Hepatocyte (in vitro differentiated cells): ENCODE data around the gene JUND. TPM values are rescaled to one million over a fixed set of nuclear protein-coding genes. Genes with fewer than 3 reads are reported as not detected.

Source experiments
- DNase-seq: peaks from one replicate; pipeline ENCODE4 v3.0.0-alpha.2; 2016; ENCODE audit warnings: low spot score
- H2AFZ ChIP-seq: fragments of 200-600 bp; sonication (generic); 2 replicates; pipeline ENCODE4 v1.6.0; 2016; ENCODE audit warnings: antibody characterized with exemption, mild to moderate bottlenecking
- H3K27ac ChIP-seq: fragments of 200-600 bp; sonication (generic); 2 replicates; pipeline ENCODE4 v1.5.1; 2016; ENCODE audit warnings: mild to moderate bottlenecking
- H3K27me3 ChIP-seq: fragments of 200-600 bp; sonication (generic); 2 replicates; pipeline ENCODE4 v1.6.1; 2016
- H3K36me3 ChIP-seq: fragments of 200-600 bp; sonication (generic); replicated peaks from 2 replicates; pipeline ENCODE4 v1.5.1; 2016; ENCODE audit warnings: low read depth; ENCODE audit not compliant: insufficient read depth
- H3K4me1 ChIP-seq: fragments of 200-600 bp; sonication (generic); 2 replicates; pipeline ENCODE4 v1.5.1; 2016; ENCODE audit warnings: mild to moderate bottlenecking, moderate library complexity; ENCODE audit not compliant: insufficient read depth
- H3K4me2 ChIP-seq: fragments of 200-600 bp; sonication (generic); 2 replicates; pipeline ENCODE4 v1.6.0; 2016
- H3K4me3 ChIP-seq: fragments of 200-600 bp; sonication (generic); 2 replicates; pipeline ENCODE4 v1.5.1; 2016; ENCODE audit warnings: mild to moderate bottlenecking
- H3K79me2 ChIP-seq: fragments of 200-600 bp; sonication (generic); 2 replicates; pipeline ENCODE4 v1.6.0; 2017; ENCODE audit warnings: mild to moderate bottlenecking
- H3K9me2 ChIP-seq: fragments of 200-600 bp; sonication (generic); replicated peaks from 2 replicates; pipeline ENCODE4 v1.6.0; 2017; ENCODE audit warnings: mild to moderate bottlenecking; ENCODE audit not compliant: insufficient read depth
- H3K9me3 ChIP-seq: fragments of 200-600 bp; sonication (generic); 2 replicates; pipeline ENCODE4 v1.5.1; 2016; ENCODE audit warnings: low read depth, mild to moderate bottlenecking
- H4K20me1 ChIP-seq: fragments of 200-600 bp; sonication (generic); 2 replicates; pipeline ENCODE4 v1.6.0; 2016; ENCODE audit warnings: mild to moderate bottlenecking; ENCODE audit not compliant: insufficient read depth, poor library complexity, severe bottlenecking
- CTCF ChIP-seq: fragments of 200-600 bp; sonication (generic); IDR thresholded peaks from 2 replicates; pipeline ENCODE4 v1.5.1; 2016; ENCODE audit warnings: antibody characterized with exemption, mild to moderate bottlenecking; ENCODE audit not compliant: poor library complexity
- EZH2 ChIP-seq: fragments of 200-600 bp; sonication (generic); IDR thresholded peaks from 2 replicates; pipeline ENCODE4 v1.6.1; 2016; ENCODE audit warnings: antibody characterized with exemption, mild to moderate bottlenecking, borderline replicate concordance
- EZH2phosphoT487 ChIP-seq: fragments of 200-600 bp; sonication (generic); IDR thresholded peaks from one replicate; pipeline ENCODE4 v1.6.1; 2018; ENCODE audit warnings: antibody characterized with exemption, mild to moderate bottlenecking, low read depth, moderate library complexity; ENCODE audit not compliant: unreplicated experiment, severe bottlenecking
- WGBS: methylation state at CpG from one replicate; pipeline ENCODE4 v1.1.6; 2016; ENCODE audit warnings: low lambda C conversion rate; ENCODE audit errors: missing lambda C conversion rate; 5-methylcytosine and 5-hydroxymethylcytosine counted together
- polyA plus RNA-seq: library from polyadenylated mRNA; unstranded; fragments of >200 nt; fragmentation: Nextera tagmentation; extraction: Ambion mirVana; gene quantifications from 2 replicates; pipeline ENCODE4 v1.2.1, GENCODE V29; 2016
- total RNA-seq: library from RNA; depleted of rRNA; stranded (reverse); fragments of >200 nt; gene quantifications from 2 replicates; pipeline ENCODE4 v1.2.3, GENCODE V29; 2014

The JUND gene
- total and polyA plus RNA-seq, 2 experiments from 2014 or later = 307 to 698 TPM

GRCh38 chr19:18319591-18320135, 38.2 kb upstream of the JUND start:
- Histone ChIP-seq H3K27me3 (no peaks in the 10 kb centered on the region), H3K9me2 (no peaks in the 10 kb centered on the region), H3K9me3 (no peaks in the 10 kb centered on the region), H3K4me1 (peaks cover 58% of the 10 kb centered on the region), H3K27ac (peak overlapping the region; percentile 94), H2AFZ (no peak overlapping the region), H4K20me1 (no peaks in the 10 kb centered on the region), H3K79me2 (peaks cover 64% of the 10 kb centered on the region), H3K36me3 (no peaks in the 10 kb centered on the region), H3K4me2 (peak overlapping the region; percentile 45), H3K4me3 (no peak overlapping the region)
- WGBS = 61% methylated on average over 7 of the region's 7 CpGs
- DNase-seq = peak; percentile 70
- TF ChIP-seq EZH2phosphoT487 = no peak
- no peak for TF ChIP-seq EZH2
- no peak for TF ChIP-seq CTCF

- Histone ChIP-seq H3K36me3 (no peaks in the 10 kb centered on the region), H2AFZ (no peak overlapping the region), H3K4me2 (no peak overlapping the region), H3K4me1 (peaks cover 47% of the 10 kb centered on the region), H3K27ac (peak overlapping the region; percentile 94), H3K79me2 (peaks cover 78% of the 10 kb centered on the region), H3K27me3 (no peaks in the 10 kb centered on the region), H3K9me3 (no peaks in the 10 kb centered on the region), H3K4me3 (no peak overlapping the region), H4K20me1 (no peaks in the 10 kb centered on the region), H3K9me2 (no peaks in the 10 kb centered on the region)
- no peak for DNase-seq
- 81% methylated on average over 18 of the region's 18 CpGs for WGBS
- TF ChIP-seq CTCF (no peak), EZH2 (no peak), EZH2phosphoT487 (no peak)
These were observed 36.8 kb upstream of the JUND start for GRCh38 chr19:18317961-18318800.

DNA sequence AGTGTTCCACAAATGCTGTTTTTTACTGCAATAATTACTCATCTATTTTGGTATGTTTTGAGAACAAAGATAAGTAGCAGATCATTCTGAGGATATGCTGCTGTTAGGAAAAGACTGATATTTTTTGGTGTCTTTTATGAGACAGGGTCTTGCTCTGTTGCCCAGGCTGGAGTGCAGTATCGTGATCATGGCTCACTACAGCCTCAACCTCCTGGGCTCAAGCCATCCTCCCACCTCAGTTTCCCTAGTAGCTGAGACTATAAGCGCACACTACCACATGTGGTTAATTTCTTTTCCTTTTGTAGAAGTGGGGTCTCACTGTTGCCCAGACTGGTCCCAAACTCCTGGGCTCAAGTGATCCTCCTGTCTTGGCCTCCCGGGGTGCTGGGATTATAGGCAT, 32.0 kb upstream of the JUND start:
- no peak overlapping the region for H2AFZ ChIP-seq
- peaks cover 54% of the 10 kb centered on the region for H3K79me2 ChIP-seq
- H3K9me2 ChIP-seq = no peaks in the 10 kb centered on the region
- DNase-seq = no peak
- H3K4me3 ChIP-seq = no peak overlapping the region
- H3K4me2 ChIP-seq = no peak overlapping the region
- peaks cover 37% of the 10 kb centered on the region for H3K4me1 ChIP-seq
- WGBS = 94% methylated on average over 3 of the region's 3 CpGs
- no peak for TF ChIP-seq CTCF
- no peaks in the 10 kb centered on the region for H3K9me3 ChIP-seq
- H3K27ac ChIP-seq = no peak overlapping the region
- H3K27me3 ChIP-seq = no peaks in the 10 kb centered on the region
- no peaks in the 10 kb centered on the region for H3K36me3 ChIP-seq
- no peaks in the 10 kb centered on the region for H4K20me1 ChIP-seq
